Activated CD4-positive, alpha-beta T cell treated with anti-CD3 and anti-CD28 coated beads, Interleukin-2, amount 50 U/mL, for 1 hour (primary cell): ENCODE data around the gene ELANE.
"Not testable (repeated sequence)": the region's sequence is repeated elsewhere in the genome, so short reads cannot be mapped to it uniquely, and the experiment has no call there.

Experiments
- DNase-seq: peaks from one replicate; pipeline ENCODE4 v3.0.0-alpha.2; 2020

The ELANE gene

GRCh38 chr19:863315-863620 is 11.2 kb downstream of the ELANE start:
- no peak for DNase-seq

- no peak for DNase-seq
These were observed 14.7 kb downstream of the ELANE start for GRCh38 chr19:866769-867300.

GRCh38 chr19:867301-867793 is 15.2 kb downstream of the ELANE start:
- DNase-seq: no peak

GRCh38 chr19:867855-868457 is 15.9 kb downstream of the ELANE start:
- no peak for DNase-seq

GRCh38 chr19:868458-869244 is 16.5 kb downstream of the ELANE start:
- no peak for DNase-seq

- DNase-seq: no peak
These were observed 17.4 kb downstream of the ELANE start for GRCh38 chr19:869245-870177.

- no peak for DNase-seq
These were observed 18.2 kb downstream of the ELANE start for GRCh38 chr19:870314-870713.

- DNase-seq: no peak
These were observed 18.9 kb downstream of the ELANE start for GRCh38 chr19:870963-871401.

- no peak for DNase-seq
These were observed 19.6 kb downstream of the ELANE start for GRCh38 chr19:871446-872265.

GRCh38 chr19:872266-872951 is 20.3 kb downstream of the ELANE start:
- DNase-seq: peak; percentile 80

GRCh38 chr19:873084-873483 is 21.0 kb downstream of the ELANE start:
- peak; percentile 79 for DNase-seq

- DNase-seq: no peak
These were observed 21.5 kb downstream of the ELANE start for GRCh38 chr19:873561-874041.

- DNase-seq: no peak
These were observed 23.3 kb downstream of the ELANE start for GRCh38 chr19:875265-875879.

- DNase-seq: no peak
These were observed 24.0 kb downstream of the ELANE start for GRCh38 chr19:876089-876488.

GRCh38 chr19:876780-877314 is 24.7 kb downstream of the ELANE start:
- DNase-seq: no peak

GRCh38 chr19:877992-878660 is 26.0 kb downstream of the ELANE start:
- not testable (repeated sequence) for DNase-seq

- DNase-seq: not testable (repeated sequence)
These were observed 26.9 kb downstream of the ELANE start for GRCh38 chr19:878751-879561.

- no peak for DNase-seq
These were observed 27.8 kb downstream of the ELANE start for GRCh38 chr19:879711-880438.
